ENCODE results near the gene KCNE4.

Gene KCNE4

DNA sequence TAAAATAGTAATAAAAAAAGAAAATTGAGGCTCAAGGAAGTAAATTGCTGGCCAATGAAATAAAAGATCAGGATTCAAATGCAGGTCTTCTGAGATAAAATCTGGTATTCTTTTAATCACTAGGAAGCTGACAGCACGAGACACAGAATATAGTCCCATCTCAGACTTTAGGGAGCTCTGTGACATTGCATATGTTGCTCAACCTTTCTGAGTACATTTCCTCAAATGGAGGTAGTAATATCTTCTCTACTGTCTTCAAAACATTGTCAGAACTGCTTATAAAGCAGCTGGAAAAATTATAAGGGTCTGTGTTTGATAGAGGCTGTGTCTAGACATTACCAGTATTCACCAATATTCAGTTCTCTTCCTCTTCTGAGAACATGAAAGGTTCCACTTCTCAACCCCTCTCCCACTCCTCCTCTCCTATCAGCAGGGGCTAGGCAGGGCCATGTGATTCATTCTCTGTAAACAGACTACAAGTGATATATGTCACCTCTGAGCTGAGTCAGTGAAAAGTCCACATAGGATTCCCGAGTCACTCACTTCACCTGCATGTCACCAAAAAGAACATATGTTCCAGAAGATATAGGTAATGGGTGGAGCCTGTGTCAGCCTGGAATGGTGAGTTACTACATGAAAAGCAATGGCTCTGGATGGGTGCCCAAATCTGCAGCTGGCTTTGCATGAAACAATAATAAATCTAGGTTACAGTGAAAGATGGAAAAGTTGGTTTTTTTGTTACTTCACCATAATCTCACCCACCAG, 7.1 kb downstream of the KCNE4 start:
- peak; percentile 50 for DNase-seq

DNA sequence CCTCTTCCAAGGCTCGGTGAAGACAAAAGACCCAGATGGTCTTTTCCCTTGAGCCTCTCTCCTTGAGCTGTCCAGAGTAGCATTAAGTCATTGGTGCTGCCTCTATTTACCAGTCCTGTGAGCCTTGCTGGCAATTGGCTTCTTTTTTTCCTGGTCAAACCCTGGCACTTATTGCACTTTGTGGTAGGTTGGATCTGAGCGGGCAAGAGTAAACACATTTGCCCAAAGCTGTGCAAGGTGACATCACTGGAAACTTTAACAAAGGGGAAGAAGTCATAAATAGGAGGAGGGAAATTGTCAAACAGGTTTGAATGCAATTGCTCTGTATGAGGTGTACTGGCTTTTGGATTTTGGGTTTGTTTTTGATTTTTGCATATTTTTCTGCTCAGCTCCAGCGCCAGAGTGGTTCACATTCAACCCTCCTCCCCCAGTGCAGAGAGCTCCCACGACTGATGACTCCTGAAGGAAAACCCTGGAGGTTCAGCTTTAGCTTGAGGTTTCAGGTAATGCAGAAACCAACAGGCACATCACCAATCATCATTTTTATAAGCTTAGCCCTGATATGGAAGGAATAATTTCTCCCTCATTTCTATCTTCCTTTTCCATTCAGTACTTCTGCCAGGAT, 8.3 kb downstream of the KCNE4 start:
- no peak for DNase-seq

DNA sequence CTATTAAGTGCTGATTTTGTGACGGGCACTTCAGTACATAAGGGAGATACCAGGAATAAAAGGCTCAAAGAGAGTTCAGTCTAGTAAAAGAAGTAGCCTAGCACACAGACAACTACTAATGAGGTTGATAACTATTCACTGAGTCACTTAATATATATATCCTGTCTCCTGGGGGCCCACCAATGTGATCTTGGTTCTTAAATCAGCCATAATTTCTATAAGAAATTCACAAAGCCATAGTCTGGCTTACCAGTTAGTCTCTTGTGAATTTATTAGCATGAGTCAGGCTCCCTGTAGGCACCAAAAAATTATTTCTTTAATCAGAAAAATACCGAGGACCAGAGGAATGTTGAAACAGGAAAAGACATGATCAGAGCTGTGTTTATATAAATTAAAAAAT, 10.4 kb downstream of the KCNE4 start:
- DNase-seq, result peak; percentile 98

DNA sequence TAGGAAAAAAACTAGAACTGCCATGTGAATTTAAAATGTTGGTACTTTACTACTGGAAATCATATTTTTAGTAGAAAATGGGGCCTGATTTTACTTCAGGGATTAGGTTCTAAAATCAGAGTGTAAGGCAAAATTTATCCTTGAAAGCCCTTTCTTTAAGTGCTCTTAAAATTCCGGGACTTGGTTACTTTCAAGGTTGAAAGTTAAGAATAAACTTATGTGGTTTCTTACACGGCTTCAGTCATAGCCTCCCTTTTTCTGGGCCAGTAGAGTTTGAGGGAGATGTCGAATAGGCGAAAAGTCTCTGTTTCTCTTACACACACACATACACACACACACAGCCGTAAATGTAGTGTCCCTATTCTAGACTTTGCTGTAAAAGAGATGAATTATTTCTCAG, 13.1 kb downstream of the KCNE4 start:
- no peak for DNase-seq

DNA sequence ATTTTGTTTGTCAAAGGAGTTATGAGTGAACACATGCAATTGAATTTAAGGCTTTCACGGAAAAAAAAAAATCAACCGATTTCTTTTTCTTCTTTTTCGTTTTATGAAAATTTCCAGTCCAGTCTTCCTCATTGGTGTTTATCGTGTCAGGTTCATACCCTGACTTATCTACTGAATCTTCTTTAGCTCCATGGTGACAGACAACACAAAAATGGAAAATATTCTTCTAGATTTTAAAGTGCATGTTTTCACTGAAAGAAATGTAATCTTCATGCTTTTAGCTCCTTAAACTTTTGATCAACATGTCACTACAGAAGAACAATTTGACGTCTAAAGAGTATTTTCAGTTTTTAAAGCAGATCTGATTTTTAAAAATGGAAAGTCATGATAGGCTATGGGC, 14.7 kb downstream of the KCNE4 start:
- DNase-seq, result no peak

DNA sequence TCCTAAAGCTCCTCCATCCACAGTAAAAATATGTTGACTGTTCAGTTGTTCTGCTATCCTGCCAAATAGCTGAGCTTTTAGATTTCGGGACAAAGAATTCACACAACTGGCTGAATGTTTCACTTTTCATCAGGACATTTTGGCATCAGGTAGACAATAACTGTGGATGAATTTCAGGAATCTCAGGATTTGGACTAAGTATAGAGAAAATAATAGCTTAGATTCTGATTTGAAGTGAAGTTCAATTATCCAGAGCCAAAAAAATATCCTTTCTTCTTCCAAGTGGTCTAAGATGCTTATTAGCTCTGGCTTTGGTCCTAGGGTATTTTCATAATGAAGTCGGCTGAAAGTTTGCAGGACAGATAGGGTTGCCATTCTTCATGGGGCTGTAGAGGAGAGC, 16.1 kb downstream of the KCNE4 start:
- no peak for DNase-seq

DNA sequence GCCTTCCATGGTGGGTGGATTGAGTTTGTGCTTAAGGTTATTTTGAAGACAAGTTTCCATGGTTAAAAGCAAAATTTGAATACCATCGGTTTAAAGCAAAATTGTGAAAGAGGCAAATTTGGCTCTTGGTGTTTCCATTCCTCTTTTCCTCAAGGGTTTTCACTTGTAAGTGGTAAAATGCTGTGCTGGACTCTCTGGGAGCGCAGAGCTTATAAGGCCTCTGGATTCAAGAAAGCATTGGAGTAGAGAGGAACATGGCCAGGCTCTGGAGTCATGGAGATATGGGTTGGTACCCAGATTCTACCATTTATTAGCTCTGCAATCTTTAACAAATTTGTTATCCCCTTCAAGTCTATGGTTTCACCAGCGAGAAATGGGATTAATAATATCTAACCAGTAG, 17.5 kb downstream of the KCNE4 start:
- DNase-seq, result no peak

DNA sequence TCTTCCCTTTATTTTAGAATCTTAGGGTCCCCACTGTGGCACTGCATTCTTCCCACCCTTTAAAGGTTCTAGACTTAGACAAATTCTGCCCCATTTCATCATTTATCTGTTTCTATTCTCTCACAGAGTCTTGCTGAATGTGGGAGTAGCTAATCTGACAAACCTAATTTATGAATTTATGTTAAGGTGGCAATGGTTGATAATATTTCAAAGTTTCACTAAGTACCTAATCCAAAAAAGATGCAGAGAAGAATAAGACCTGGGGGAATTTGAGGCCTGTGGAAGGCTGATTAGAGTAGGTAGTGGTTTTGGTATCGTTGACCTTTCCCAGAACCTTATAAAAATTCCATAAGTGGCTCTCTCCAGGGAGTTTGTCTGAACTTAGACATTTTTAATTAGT, 18.0 kb downstream of the KCNE4 start:
- no peak for DNase-seq

DNA sequence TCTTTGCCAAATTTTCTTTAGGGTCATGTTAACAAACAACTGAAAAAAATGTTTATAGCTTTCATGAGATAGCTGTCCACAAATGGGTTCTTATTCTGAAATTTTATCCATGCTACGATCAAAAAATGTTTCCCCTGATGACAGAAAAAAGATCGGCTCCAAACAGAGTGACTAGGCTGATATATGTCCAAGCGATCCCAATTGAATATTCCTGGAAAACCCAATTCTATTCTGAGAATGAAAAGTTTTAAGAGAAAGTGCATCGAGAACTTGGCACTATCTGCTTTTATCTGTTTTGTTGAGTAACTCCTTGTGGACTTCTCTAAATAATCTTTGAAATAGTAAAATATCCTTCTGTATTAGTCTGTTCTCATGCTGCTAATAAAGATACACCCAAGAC, 19.1 kb downstream of the KCNE4 start:
- DNase-seq, result no peak

DNA sequence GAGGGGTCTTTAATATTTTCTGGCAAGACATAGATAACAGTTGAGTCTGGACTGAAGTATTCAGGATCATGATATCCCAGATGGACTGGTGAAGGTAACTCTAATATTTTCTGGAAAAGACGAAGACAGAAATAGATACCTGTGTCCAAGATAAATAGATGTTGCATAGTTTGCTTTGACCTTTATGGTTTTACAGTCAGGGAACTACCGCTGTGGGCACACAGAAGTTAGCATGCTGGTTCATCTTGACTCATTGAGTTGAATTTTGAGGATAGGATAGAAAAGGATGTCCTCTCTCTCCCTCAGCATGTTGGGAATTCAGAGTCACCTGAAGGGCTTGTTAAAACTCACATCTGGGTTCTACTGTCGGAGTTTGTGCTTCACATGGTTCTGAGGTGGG, 20.8 kb downstream of the KCNE4 start:
- DNase-seq, result no peak

DNA sequence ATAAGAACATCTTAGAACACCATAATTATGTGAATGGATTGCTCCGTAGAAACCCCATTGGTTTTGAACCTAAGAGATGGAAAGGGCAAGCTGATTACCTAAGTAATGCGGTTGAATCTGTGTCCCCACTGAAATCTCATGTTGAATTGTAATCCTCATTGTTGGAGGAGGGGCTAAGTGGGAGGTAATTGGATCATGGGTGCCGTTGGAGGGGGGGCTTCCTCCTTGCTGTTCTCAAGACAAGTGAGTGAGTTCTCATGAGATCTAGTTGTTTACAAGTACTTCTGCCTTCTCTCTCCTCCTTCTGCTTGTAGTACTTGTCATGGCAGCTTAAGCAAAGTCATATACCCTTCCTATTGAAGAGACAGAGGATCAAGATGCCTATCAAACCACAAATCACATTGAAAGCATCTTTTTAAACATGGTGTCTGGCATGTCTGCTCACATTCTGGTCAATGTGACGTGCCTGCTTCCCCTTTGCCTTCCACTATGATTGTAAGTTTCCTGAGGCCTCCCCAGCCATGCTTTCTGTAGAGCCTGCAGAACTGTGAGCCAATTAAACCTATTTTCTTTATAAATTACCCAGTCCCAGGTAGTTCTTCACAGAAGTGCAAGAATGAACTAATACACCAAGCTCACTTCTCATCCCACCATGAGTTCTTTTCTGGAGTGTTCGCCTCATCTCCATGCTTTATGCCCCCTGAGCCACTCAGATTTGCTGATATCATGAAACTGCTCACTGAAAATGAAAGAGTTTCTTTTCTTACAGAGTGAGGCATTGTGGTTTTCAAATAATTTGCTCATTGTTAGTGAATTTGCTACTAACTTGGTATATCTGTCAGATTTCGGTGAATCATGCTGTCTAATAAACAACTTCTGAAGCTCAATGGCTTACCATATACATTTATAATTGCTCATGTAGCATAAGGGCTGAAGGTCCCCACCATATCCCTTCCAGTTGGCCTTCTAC, 23.6 kb downstream of the KCNE4 start:
- DNase-seq, result peak; percentile 63

DNA sequence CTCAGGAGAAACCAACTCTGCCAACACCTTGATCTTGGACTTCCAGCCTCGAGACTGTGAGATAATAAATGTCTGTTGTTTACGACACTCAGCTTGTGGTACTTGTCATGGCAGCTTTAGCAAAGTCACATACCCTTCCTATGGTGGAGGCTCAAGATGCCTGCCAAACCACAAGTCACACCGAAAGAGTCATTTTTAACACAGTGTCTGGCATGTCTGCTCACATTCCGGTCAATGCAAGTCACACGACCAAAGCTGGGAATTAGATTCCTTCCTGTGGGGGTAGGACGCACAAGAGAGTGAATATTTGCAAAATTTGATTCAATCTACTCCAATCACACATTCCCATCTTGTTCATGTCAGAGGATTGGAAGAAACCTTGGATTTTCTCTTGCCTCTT, 24.6 kb downstream of the KCNE4 start:
- DNase-seq, result peak; percentile 98

DNA sequence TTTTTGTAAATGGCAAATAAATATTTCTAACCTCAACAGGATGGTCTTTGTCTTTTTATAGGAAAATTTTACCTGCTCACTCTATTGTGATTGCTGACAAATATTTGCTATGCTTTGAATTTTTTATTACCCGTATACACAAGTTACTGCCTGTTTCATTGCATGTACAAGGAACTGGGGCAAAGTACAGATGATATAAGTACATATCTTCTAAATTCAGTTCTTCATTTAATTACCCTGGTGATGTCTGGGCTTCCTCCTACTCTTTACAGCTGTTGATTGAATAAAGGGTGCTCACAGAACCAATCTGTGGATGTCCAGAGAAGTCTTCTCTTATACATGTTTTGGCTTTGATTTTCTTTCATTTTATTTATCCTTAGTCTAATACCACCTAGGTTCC, 26.5 kb downstream of the KCNE4 start:
- no peak for DNase-seq

DNA sequence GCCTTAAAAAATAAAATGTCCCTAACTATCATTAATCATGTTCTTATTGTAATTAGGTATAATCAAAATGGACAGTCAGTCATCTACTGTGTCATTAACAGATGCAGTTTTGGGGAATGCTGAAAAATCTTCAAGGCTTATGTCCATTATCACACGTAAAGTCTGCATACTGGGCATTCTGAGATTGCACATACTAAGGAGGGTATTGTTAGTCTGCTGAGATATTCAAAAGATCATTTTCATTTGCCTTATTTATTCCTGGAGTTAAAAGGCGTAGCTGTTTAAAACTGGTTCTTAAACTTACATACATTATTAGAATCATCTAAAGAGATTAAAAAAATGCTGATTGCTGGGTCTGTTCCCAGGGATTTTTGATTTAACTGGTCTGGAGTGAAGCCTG, 27.4 kb downstream of the KCNE4 start:
- no peak for DNase-seq

DNA sequence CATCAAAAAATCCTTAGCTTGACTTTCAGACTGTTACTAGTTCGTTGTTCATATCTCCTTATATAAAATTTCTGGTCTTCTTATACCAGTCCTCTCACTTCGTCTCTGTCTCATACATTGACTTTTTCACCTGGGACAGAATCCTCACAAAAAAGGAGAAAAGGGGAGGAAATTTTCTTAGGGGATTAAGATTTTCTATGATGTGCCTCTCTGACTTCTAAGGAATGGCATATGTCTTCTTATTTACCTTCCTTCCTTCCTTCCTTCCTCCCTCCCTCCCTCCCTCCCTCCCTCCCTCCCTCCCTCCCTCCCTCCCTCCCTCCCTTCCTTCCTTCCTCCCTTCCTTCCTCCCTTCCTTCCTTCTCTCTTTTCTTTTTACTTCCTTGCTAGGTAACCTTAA, 27.9 kb downstream of the KCNE4 start:
- no peak for DNase-seq

DNA sequence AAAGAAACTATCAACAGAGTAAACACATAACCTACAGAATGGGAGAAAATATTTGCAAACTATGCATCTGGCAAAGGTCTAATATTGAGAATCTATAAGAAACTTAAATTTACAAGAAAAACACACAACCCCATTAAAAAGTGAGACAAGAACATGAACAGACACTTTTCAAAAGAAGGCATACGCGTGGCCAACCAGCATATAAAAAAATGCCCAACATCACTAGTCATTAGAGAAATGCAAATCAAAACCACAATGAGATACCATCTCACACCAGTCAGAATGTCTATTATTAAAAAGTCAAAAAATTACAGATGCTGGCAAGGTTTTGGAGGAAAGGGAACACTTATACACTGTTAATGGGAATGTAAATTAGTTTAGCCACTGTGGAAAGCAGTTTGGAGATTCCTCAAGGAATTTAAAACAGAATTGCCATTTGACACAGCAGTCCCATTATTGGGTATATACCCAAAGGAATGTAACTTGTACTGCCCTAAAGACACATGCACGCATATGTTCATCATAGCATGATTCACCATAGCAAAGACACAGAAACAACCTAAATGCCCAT, 28.9 kb downstream of the KCNE4 start:
- DNase-seq, result peak; percentile 70

DNA sequence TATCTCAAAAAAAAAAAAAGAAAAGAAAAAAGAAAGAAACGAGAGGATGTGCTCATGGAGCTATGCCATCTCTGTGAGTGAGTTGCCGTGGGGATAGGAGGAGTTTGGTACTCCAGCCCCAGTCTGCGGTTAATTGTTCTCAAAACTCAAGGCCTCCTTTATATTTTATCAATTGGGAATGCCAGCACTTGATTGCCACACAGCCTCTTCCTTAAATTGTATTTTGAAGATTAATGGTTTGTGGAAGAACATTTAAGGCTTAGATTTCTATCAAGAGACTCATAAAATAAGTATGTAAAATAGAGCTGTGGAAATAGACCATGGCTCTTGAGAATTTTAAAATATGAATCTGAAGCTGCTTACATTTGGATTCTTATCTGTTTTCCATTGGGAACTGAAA, 29.8 kb downstream of the KCNE4 start:
- no peak for DNase-seq

DNA sequence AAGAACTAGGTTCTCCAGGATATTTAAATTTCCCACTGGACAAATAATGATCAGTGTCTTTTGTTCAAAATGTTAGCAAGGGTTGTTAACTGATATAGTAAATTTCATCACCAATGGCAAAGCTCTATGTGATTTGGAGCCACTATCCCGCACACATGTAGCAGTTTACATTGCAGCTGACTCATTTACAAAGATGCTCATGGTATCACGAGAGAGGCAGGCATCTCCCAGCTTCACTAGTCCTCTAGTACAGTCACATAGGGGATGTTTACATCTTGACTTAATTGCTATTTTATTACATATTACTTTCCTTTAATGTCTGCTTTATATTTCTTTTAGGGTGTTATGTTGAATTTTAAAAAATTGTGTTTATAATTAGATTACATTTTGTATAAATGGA, 30.7 kb downstream of the KCNE4 start:
- DNase-seq, result peak; percentile 49

DNA sequence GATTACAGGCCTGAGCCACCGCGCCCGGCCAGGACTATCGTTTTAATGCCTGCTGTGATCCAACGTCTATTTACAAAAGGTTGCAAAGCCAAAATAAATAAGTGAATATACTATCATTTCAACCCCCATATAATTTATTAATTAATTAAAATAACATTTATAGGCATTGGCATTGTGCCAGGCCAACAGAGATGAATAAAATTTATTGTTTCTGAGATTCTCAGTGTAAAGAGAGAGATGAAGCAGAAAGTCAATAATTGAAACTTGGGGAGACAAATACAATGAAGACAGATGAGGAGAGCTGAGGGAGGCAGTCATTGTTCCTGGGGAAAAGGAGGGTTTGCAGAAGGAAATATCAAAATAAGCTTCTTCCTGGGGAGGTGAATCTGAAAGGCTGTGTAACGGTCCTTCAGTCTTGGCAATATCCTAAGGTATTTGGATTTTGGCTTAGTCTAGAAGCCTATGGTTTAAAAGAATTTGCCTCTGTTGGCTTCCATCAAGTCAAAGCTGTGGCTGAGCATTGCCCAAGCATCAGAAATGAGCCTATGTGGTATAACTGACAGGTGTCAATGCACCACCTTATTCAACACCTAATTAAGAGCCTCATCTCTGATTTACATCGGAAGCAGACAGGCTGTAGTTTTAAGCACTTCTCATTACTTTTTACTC, 31.5 kb downstream of the KCNE4 start:
- no peak for DNase-seq

DNA sequence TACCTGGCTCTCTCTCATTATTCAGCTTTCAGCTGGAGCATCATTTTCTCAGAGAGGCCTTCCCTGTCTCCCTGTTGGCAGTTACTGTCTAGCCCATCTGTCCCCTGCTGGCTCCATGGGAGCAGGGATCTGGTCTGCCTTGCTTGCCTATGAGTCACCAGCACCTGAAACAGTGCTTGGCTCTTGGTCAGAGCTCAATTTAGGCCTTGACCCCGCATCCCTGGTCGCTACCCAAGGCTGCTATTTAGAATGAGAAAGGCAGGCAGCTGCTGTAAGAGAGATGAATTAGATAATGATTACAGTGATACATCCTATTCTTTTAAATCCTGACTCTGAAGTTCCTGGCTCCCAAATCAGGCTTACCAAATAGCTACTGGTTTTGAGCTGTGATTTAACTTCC, 32.9 kb downstream of the KCNE4 start:
- DNase-seq, result no peak

DNA sequence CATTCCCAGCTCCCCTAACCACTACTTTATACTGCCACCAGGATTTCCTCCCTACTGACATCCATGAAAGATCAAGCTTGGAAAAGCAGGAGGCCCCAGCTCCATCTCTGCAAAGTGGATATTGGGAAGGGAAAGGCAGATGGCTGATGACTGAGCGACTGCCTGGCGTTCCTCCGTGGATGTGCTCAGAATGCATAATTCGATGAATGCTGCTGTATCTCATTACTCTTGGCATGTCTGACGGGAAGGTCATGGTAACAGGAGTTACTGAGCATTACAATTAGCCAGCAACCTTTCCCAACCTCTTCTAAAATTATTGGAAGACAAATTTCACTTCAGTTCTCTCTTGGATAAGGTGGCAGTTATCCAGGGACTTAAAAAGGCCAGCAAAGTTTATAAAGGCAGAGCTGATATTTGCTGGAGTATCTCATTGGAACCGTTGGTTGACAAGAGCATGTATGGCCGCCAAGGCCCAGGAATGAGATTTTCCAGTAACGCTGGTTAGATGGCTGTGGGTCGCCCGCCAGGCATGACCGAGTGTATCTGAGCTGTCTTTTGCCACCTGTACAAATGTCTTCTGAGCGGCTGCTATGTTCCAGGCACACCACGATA, 34.5 kb downstream of the KCNE4 start:
- DNase-seq, result no peak

DNA sequence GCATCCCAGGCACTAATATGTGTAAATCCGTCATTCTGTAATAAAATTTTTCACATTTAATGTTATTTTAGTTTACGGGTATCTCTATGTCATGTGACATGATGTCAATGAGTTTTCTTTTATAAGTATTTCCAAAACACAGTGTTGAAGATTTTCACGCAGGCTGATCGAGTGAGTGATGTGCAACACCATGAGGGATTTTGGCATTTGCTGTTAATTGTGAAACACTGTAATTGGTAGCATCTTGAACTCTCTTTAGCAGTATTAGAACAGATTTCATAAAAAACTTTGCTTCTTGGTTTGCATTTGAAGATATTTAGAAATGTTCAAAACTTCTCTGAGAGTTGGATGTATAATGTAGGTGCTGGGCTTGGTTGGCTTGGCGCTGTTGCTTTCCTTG, 35.5 kb downstream of the KCNE4 start:
- no peak for DNase-seq

Data from fibroblast of skin of scalp (primary cell).